ENCODE measurements around the gene CD300LG.
"Not testable (repeated sequence)": the region's sequence is repeated elsewhere in the genome, so short reads cannot be mapped to it uniquely, and the experiment has no call there.

CD300LG gene

GRCh38 chr17:43861960-43862359 is 15.0 kb downstream of the CD300LG start:
- Histone ChIP-seq H3K4me3 (ENCODE audit: low read length in 2 of 2) (no peak overlapping the region), H3K27me3 (ENCODE audit: control insufficient read depth in 2 of 2, insufficient read depth in 2 of 2, low read length in 2 of 2) (peaks cover 2 to 5% of the 10 kb centered on the region in 2 donors), H3K27ac (ENCODE audit: low read depth in 2 of 2, low read length in 2 of 2) (no peak overlapping the region), H3K9ac (ENCODE audit: low read depth in 1 of 2, low read length in 2 of 2) (no peak overlapping the region), H3K4me1 (ENCODE audit: control insufficient read depth in 2 of 2, insufficient read depth in 2 of 2, low read length in 2 of 2) (no peaks in the 10 kb centered on the region), H3K36me3 (ENCODE audit: control insufficient read depth in 2 of 2, insufficient read depth in 2 of 2, low read length in 2 of 2) (no peaks in the 10 kb centered on the region), H3K9me3 (ENCODE audit: control insufficient read depth in 2 of 2, low read length in 2 of 2) (no peaks in the 10 kb centered on the region)

GRCh38 chr17:43864161-43864984 is 17.4 kb downstream of the CD300LG start:
- H3K9me3 ChIP-seq (ENCODE audit: control insufficient read depth in 2 of 2, low read length in 2 of 2) = no peaks in the 10 kb centered on the region
- peaks cover 2 to 5% of the 10 kb centered on the region in 2 donors for H3K27me3 ChIP-seq (ENCODE audit: control insufficient read depth in 2 of 2, insufficient read depth in 2 of 2, low read length in 2 of 2)
- H3K4me3 ChIP-seq (ENCODE audit: low read length in 2 of 2) = no peak overlapping the region
- no peaks in the 10 kb centered on the region for H3K4me1 ChIP-seq (ENCODE audit: control insufficient read depth in 2 of 2, insufficient read depth in 2 of 2, low read length in 2 of 2)
- H3K9ac ChIP-seq (ENCODE audit: low read depth in 1 of 2, low read length in 2 of 2) = no peak overlapping the region
- no peaks in the 10 kb centered on the region for H3K36me3 ChIP-seq (ENCODE audit: control insufficient read depth in 2 of 2, insufficient read depth in 2 of 2, low read length in 2 of 2)
- H3K27ac ChIP-seq (ENCODE audit: low read depth in 2 of 2, low read length in 2 of 2) = no peak overlapping the region

GRCh38 chr17:43868226-43868994 is 21.4 kb downstream of the CD300LG start:
- Histone ChIP-seq H3K9me3 (ENCODE audit: control insufficient read depth in 2 of 2, low read length in 2 of 2) (no peaks in the 10 kb centered on the region), H3K9ac (ENCODE audit: low read depth in 1 of 2, low read length in 2 of 2) (no peak overlapping the region), H3K36me3 (ENCODE audit: control insufficient read depth in 2 of 2, insufficient read depth in 2 of 2, low read length in 2 of 2) (no peaks in the 10 kb centered on the region), H3K27ac (ENCODE audit: low read depth in 2 of 2, low read length in 2 of 2) (no peak overlapping the region), H3K4me3 (ENCODE audit: low read length in 2 of 2) (no peak overlapping the region), H3K4me1 (ENCODE audit: control insufficient read depth in 2 of 2, insufficient read depth in 2 of 2, low read length in 2 of 2) (peaks cover 0 to 19% of the 10 kb centered on the region in 2 donors), H3K27me3 (ENCODE audit: control insufficient read depth in 2 of 2, insufficient read depth in 2 of 2, low read length in 2 of 2) (peaks cover 0 to 5% of the 10 kb centered on the region in 2 donors)

DNA sequence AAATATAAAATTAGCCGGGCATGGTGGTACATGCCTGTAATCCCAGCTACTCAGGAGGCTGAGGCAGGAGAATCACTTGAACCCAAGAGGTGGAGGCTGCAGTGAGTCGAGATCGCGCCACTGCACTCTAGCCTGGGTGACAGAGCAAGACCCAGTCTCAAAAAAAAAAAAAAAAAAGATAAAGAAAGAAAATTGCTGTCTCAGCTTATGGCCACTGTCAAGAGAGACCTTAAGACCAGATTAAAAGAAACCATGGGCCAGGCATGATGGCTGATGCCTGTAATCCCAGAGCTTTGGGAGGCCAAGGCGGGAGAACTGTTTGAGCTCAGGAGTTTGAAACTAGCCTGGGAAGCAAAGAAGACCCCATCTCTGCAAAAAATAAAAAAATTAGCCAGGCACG is 22.1 kb downstream of the CD300LG start:
- H3K27ac ChIP-seq (ENCODE audit: low read depth in 2 of 2, low read length in 2 of 2); H3K9ac ChIP-seq (ENCODE audit: low read depth in 1 of 2, low read length in 2 of 2); H3K27me3 ChIP-seq (ENCODE audit: control insufficient read depth in 2 of 2, insufficient read depth in 2 of 2, low read length in 2 of 2); H3K4me3 ChIP-seq (ENCODE audit: low read length in 2 of 2); H3K9me3 ChIP-seq (ENCODE audit: control insufficient read depth in 2 of 2, low read length in 2 of 2); H3K36me3 ChIP-seq (ENCODE audit: control insufficient read depth in 2 of 2, insufficient read depth in 2 of 2, low read length in 2 of 2): not testable (repeated sequence)
- peaks cover 6 to 26% of the 10 kb centered on the region in 2 donors for H3K4me1 ChIP-seq (ENCODE audit: control insufficient read depth in 2 of 2, insufficient read depth in 2 of 2, low read length in 2 of 2)

GRCh38 chr17:43871946-43872690 is 25.1 kb downstream of the CD300LG start:
- no peaks in the 10 kb centered on the region for H3K36me3 ChIP-seq (ENCODE audit: control insufficient read depth in 2 of 2, insufficient read depth in 2 of 2, low read length in 2 of 2)
- H3K27me3 ChIP-seq (ENCODE audit: control insufficient read depth in 2 of 2, insufficient read depth in 2 of 2, low read length in 2 of 2) = no peaks in the 10 kb centered on the region
- H3K4me3 ChIP-seq (ENCODE audit: low read length in 2 of 2) = peak overlapping the region; percentile 64 to 75
- H3K4me1 ChIP-seq (ENCODE audit: control insufficient read depth in 2 of 2, insufficient read depth in 2 of 2, low read length in 2 of 2) = peaks cover 18 to 38% of the 10 kb centered on the region in 2 donors
- peak overlapping the region; percentile 76 to 91 for H3K27ac ChIP-seq (ENCODE audit: low read depth in 2 of 2, low read length in 2 of 2)
- H3K9me3 ChIP-seq (ENCODE audit: control insufficient read depth in 2 of 2, low read length in 2 of 2) = no peaks in the 10 kb centered on the region
- peak overlapping the region; percentile 48 to 74 for H3K9ac ChIP-seq (ENCODE audit: low read depth in 1 of 2, low read length in 2 of 2)

DNA sequence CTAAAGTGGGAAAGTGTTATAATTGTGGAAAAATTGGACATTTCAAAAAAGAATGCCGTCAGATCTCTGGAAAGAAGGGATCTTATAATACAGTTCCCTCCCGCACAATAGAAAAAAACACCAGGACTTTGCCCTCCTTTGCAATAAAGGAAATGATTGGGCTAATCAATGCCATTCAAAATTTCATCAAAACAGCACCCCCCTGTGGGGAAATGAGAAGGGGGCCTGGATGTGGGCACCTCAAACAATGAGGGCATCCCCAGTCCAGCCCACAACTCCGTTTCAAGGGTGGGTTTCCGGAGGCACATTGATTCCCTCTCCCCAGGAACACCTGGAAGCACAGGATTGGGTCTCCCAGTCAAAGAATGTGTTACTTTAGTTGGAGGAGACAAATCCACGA is 26.1 kb downstream of the CD300LG start:
- Histone ChIP-seq H3K27ac (ENCODE audit: low read depth in 2 of 2, low read length in 2 of 2) (peak overlapping the region; percentile 76 to 91), H3K9ac (ENCODE audit: low read depth in 1 of 2, low read length in 2 of 2) (peak overlapping the region in 1 of 2 donors; percentile 74), H3K4me3 (ENCODE audit: low read length in 2 of 2) (peak overlapping the region; percentile 64 to 75), H3K27me3 (ENCODE audit: control insufficient read depth in 2 of 2, insufficient read depth in 2 of 2, low read length in 2 of 2) (no peaks in the 10 kb centered on the region), H3K9me3 (ENCODE audit: control insufficient read depth in 2 of 2, low read length in 2 of 2) (no peaks in the 10 kb centered on the region), H3K36me3 (ENCODE audit: control insufficient read depth in 2 of 2, insufficient read depth in 2 of 2, low read length in 2 of 2) (no peaks in the 10 kb centered on the region), H3K4me1 (ENCODE audit: control insufficient read depth in 2 of 2, insufficient read depth in 2 of 2, low read length in 2 of 2) (peaks cover 18 to 38% of the 10 kb centered on the region in 2 donors)

DNA sequence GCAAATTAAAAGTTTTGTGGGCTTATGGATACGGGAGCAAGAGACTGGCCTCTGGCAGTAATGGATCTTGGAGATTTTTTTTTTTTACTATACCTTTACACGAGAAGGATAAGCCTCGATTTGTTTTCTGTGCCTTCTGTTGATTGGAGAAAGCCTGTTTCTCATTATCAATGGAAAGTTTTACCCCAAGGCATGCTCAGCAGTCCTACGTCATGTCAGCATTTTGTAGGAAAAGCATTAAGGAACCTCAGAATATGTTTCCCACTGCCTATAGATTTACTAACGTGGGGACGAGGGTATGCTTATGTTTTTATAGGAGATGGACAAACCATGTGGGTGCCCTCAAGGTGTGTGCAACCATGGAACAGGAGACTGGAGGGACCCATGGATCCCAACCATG is 26.8 kb downstream of the CD300LG start:
- H3K27ac ChIP-seq (ENCODE audit: low read depth in 2 of 2, low read length in 2 of 2) = peak overlapping the region; percentile 76 to 91
- H3K4me3 ChIP-seq (ENCODE audit: low read length in 2 of 2) = peak overlapping the region in 1 of 2 donors; percentile 28
- no peaks in the 10 kb centered on the region for H3K36me3 ChIP-seq (ENCODE audit: control insufficient read depth in 2 of 2, insufficient read depth in 2 of 2, low read length in 2 of 2)
- H3K4me1 ChIP-seq (ENCODE audit: control insufficient read depth in 2 of 2, insufficient read depth in 2 of 2, low read length in 2 of 2) = peaks cover 20 to 41% of the 10 kb centered on the region in 2 donors
- no peaks in the 10 kb centered on the region for H3K27me3 ChIP-seq (ENCODE audit: control insufficient read depth in 2 of 2, insufficient read depth in 2 of 2, low read length in 2 of 2)
- peak overlapping the region; percentile 24 to 62 for H3K9ac ChIP-seq (ENCODE audit: low read depth in 1 of 2, low read length in 2 of 2)
- no peaks in the 10 kb centered on the region for H3K9me3 ChIP-seq (ENCODE audit: control insufficient read depth in 2 of 2, low read length in 2 of 2)

DNA sequence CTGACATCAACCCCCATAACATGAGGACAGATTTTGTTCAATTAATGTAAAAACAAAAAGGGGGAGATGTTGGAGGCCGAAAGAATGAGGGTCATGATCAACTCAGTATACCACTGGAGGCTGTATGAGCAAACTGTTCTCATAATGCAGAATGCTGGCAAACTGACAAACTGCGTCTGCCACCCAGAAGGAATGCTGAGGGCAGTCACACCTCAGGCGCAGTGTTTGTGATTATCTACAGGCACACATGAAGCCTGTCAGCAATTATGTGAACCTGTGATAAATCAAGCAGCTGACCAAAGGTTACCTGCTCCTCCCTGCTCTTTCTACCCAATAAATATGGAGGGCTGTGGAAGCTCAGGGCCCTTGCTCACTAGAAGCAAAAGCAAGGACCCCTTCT is 27.3 kb downstream of the CD300LG start:
- Histone ChIP-seq H3K9ac (ENCODE audit: low read depth in 1 of 2, low read length in 2 of 2) (peak overlapping the region; percentile 24 to 62), H3K4me3 (ENCODE audit: low read length in 2 of 2) (peak overlapping the region; percentile 24 to 44), H3K9me3 (ENCODE audit: control insufficient read depth in 2 of 2, low read length in 2 of 2) (no peaks in the 10 kb centered on the region), H3K27me3 (ENCODE audit: control insufficient read depth in 2 of 2, insufficient read depth in 2 of 2, low read length in 2 of 2) (no peaks in the 10 kb centered on the region), H3K4me1 (ENCODE audit: control insufficient read depth in 2 of 2, insufficient read depth in 2 of 2, low read length in 2 of 2) (peaks cover 21 to 41% of the 10 kb centered on the region in 2 donors), H3K36me3 (ENCODE audit: control insufficient read depth in 2 of 2, insufficient read depth in 2 of 2, low read length in 2 of 2) (no peaks in the 10 kb centered on the region), H3K27ac (ENCODE audit: low read depth in 2 of 2, low read length in 2 of 2) (peak overlapping the region; percentile 76 to 91)

- H3K36me3 ChIP-seq (ENCODE audit: control insufficient read depth in 2 of 2, insufficient read depth in 2 of 2, low read length in 2 of 2) = no peaks in the 10 kb centered on the region
- no peaks in the 10 kb centered on the region for H3K9me3 ChIP-seq (ENCODE audit: control insufficient read depth in 2 of 2, low read length in 2 of 2)
- H3K9ac ChIP-seq (ENCODE audit: low read depth in 1 of 2, low read length in 2 of 2) = no peak overlapping the region
- H3K27ac ChIP-seq (ENCODE audit: low read depth in 2 of 2, low read length in 2 of 2) = no peak overlapping the region
- H3K4me1 ChIP-seq (ENCODE audit: control insufficient read depth in 2 of 2, insufficient read depth in 2 of 2, low read length in 2 of 2) = peaks cover 21 to 41% of the 10 kb centered on the region in 2 donors
- no peaks in the 10 kb centered on the region for H3K27me3 ChIP-seq (ENCODE audit: control insufficient read depth in 2 of 2, insufficient read depth in 2 of 2, low read length in 2 of 2)
- H3K4me3 ChIP-seq (ENCODE audit: low read length in 2 of 2) = no peak overlapping the region
Measured at GRCh38 chr17:43875476-43876147, 28.6 kb downstream of the CD300LG start.

Data from mucosa of rectum (tissue), 2 donors.